ENCODE results near the gene EPHB1. TPM values are rescaled to one million over a fixed set of nuclear protein-coding genes. Genes with fewer than 3 reads are reported as not detected.

The EPHB1 gene
- total RNA-seq, 1 experiment from 2014 or later = 7.0 TPM

DNA sequence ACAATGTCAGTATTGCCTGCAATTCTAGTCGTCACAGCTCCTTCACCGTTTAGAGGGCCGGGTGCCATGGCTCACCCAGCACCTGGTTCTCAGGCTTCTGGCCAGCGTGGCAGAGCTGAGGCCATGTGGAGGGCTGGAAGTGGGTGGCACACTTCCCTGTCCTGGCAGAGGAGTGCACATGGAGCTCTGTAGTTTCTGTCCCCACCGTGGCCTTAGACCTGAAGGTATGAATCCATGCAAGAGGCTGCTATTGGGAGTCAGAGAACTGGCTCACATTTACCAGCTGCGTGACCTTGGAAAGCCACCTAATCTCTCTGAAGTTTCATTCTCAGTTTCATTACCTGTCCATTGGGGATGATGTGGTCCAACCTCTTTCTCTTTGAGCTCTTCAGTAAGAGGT is 22.2 kb downstream of the EPHB1 start:
- Mint-ChIP-seq H3K27ac (no peak overlapping the region), H3K4me3 (no peak overlapping the region), H3K4me1 (peaks cover 10% of the 10 kb centered on the region), H3K36me3 (no peaks in the 10 kb centered on the region), H3K27me3 (ENCODE audit: low read depth) (no peaks in the 10 kb centered on the region), H3K9me3 (no peaks in the 10 kb centered on the region)
- DNase-seq (ENCODE audit: low spot score) (no peak), ATAC-seq (no peak)
- POLR2A ChIA-PET = no interaction called here
- TF ChIP-seq PRRX2 (CRISPR knock-in tag; IDR thresholded peaks at IDR 0.05) = no peak
- TF ChIP-seq E2F1 (CRISPR knock-in tag; IDR thresholded peaks at IDR 0.05) = no peak
- no peak for TF ChIP-seq ATF1 (CRISPR knock-in tag; IDR thresholded peaks at IDR 0.05)
- no peak for TF ChIP-seq AFF4 (CRISPR knock-in tag; IDR thresholded peaks at IDR 0.05; ENCODE audit: borderline replicate concordance)
- TF ChIP-seq RELA (CRISPR knock-in tag; IDR thresholded peaks at IDR 0.05; ENCODE audit: borderline replicate concordance) = no peak
- TF ChIP-seq ATF2 (CRISPR knock-in tag; IDR thresholded peaks at IDR 0.05; ENCODE audit: borderline replicate concordance, low read depth) = no peak
- TF ChIP-seq RORB (CRISPR knock-in tag; IDR thresholded peaks at IDR 0.05) = no peak
- no peak for TF ChIP-seq ETV6 (CRISPR knock-in tag; IDR thresholded peaks at IDR 0.05)
- TF ChIP-seq AR (CRISPR knock-in tag; IDR thresholded peaks at IDR 0.05) = no peak
- TF ChIP-seq NFYB (CRISPR knock-in tag; conservative IDR thresholded peaks at IDR 0.05; ENCODE audit: low read depth) = no peak
- no peak for TF ChIP-seq SP1 (CRISPR knock-in tag; conservative IDR thresholded peaks at IDR 0.05)
- TF ChIP-seq, protein P1, sequence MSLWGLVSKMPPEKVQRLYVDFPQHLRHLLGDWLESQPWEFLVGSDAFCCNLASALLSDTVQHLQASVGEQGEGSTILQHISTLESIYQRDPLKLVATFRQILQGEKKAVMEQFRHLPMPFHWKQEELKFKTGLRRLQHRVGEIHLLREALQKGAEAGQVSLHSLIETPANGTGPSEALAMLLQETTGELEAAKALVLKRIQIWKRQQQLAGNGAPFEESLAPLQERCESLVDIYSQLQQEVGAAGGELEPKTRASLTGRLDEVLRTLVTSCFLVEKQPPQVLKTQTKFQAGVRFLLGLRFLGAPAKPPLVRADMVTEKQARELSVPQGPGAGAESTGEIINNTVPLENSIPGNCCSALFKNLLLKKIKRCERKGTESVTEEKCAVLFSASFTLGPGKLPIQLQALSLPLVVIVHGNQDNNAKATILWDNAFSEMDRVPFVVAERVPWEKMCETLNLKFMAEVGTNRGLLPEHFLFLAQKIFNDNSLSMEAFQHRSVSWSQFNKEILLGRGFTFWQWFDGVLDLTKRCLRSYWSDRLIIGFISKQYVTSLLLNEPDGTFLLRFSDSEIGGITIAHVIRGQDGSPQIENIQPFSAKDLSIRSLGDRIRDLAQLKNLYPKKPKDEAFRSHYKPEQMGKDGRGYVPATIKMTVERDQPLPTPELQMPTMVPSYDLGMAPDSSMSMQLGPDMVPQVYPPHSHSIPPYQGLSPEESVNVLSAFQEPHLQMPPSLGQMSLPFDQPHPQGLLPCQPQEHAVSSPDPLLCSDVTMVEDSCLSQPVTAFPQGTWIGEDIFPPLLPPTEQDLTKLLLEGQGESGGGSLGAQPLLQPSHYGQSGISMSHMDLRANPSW (CRISPR knock-in tag; conservative IDR thresholded peaks at IDR 0.05; ENCODE audit: low read depth) = no peak
- TF ChIP-seq TP53 (CRISPR knock-in tag; IDR thresholded peaks at IDR 0.05) = no peak
- TF ChIP-seq, protein P2, sequence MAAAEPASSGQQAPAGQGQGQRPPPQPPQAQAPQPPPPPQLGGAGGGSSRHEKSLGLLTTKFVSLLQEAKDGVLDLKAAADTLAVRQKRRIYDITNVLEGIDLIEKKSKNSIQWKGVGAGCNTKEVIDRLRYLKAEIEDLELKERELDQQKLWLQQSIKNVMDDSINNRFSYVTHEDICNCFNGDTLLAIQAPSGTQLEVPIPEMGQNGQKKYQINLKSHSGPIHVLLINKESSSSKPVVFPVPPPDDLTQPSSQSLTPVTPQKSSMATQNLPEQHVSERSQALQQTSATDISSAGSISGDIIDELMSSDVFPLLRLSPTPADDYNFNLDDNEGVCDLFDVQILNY (CRISPR knock-in tag; IDR thresholded peaks at IDR 0.05) = no peak
- no peak for TF ChIP-seq IRF2 (CRISPR knock-in tag; IDR thresholded peaks at IDR 0.05; ENCODE audit: borderline replicate concordance, low read depth)
- TF ChIP-seq ATF3 (CRISPR knock-in tag; conservative IDR thresholded peaks at IDR 0.05) = no peak
- no peak for TF ChIP-seq TEAD4 (CRISPR knock-in tag; IDR thresholded peaks at IDR 0.05)
- TF ChIP-seq, protein P3, sequence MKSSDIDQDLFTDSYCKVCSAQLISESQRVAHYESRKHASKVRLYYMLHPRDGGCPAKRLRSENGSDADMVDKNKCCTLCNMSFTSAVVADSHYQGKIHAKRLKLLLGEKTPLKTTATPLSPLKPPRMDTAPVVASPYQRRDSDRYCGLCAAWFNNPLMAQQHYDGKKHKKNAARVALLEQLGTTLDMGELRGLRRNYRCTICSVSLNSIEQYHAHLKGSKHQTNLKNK (CRISPR knock-in tag; IDR thresholded peaks at IDR 0.05) = no peak
- TF ChIP-seq SMAD3 (CRISPR knock-in tag; IDR thresholded peaks at IDR 0.05; ENCODE audit: borderline replicate concordance) = no peak
- TF ChIP-seq GTF2I (CRISPR knock-in tag; conservative IDR thresholded peaks at IDR 0.05) = no peak
- CTCF ChIA-PET = interaction anchor here (1.4 kb wide), 1 partner anchor 21 kb away, joined by 6 read pairs; no protein-coding TSS in a partner anchor
